ENCODE measurements around the gene TMEM151A. TPM values are rescaled to one million over a fixed set of nuclear protein-coding genes. Genes with fewer than 3 reads are reported as not detected.

The TMEM151A gene
- total RNA-seq, 4 donors from 2014 or later: not detected

GRCh38 chr11:66268244-66268951 is 23.3 kb upstream of the TMEM151A start, which contains the start of gene RAB1B:
Gene RAB1B, plus strand, starts transcription at chr11:66268639. Its CDS starts 41 bp downstream, at chr11:66268680.
- TF ChIP-seq POLR2A (IDR thresholded peaks at IDR 0.05) (peak; percentile 67 to 74), CTCF (IDR thresholded peaks at IDR 0.05 in 4 of 5, conservative IDR thresholded peaks at IDR 0.05 in 1 of 5) (no peak)
- Histone ChIP-seq H3K4me3 (peak within 1 kb of the TSS; percentile 79 to 99 (median 86)), H3K27ac (peak within 1 kb of the TSS; percentile 92 to 99 (median 96)), H3K4me1 (peaks cover 19 to 27% of the 10 kb centered on the region in 2 donors), H3K36me3 (peaks cover 0 to 23% of the 10 kb centered on the region in 2 donors), H3K27me3 (no peaks in the 10 kb centered on the region), H3K9me3 (no peaks in the 10 kb centered on the region)
- in situ Hi-C loops (cut with MboI; ENCODE audit: low sequenced_read_pairs in 4 of 4): no loop called here
- ATAC-seq (peak; percentile 84), DNase-seq (peak; percentile 100)
- intact Hi-C loops (cut with DNase I; ENCODE audit: low total_unique reads): loop anchor here (1.0 to 5.0 kb wide), 4 partner anchors 21 to 410 kb away; partner anchors contain the start of genes CFL1, RIN1, SF3B2 and YIF1A

- Histone ChIP-seq H3K27ac (peak overlapping the region; percentile 92 to 99 (median 96)), H3K36me3 (peaks cover 0 to 28% of the 10 kb centered on the region in 2 donors), H3K4me3 (peak overlapping the region; percentile 79 to 99 (median 86)), H3K9me3 (no peaks in the 10 kb centered on the region), H3K4me1 (peaks cover 19 to 27% of the 10 kb centered on the region in 2 donors), H3K27me3 (no peaks in the 10 kb centered on the region)
- ATAC-seq (peak in 1 of 2 donors; percentile 1), DNase-seq (no peak)
- TF ChIP-seq CTCF (IDR thresholded peaks at IDR 0.05 in 4 of 5, conservative IDR thresholded peaks at IDR 0.05 in 1 of 5) (no peak), POLR2A (IDR thresholded peaks at IDR 0.05) (no peak)
- intact Hi-C loops (cut with DNase I; ENCODE audit: low total_unique reads): loop anchor here (1.0 to 5.0 kb wide), 4 partner anchors 20 to 411 kb away; partner anchors contain the start of genes CFL1, RIN1, SF3B2 and YIF1A
- in situ Hi-C loops (cut with MboI; ENCODE audit: low sequenced_read_pairs in 4 of 4): no loop called here
Measured at GRCh38 chr11:66268952-66269905, 22.5 kb upstream of the TMEM151A start.

GRCh38 chr11:66271816-66272215 is 19.9 kb upstream of the TMEM151A start:
- no peak for TF ChIP-seq CTCF (IDR thresholded peaks at IDR 0.05 in 4 of 5, conservative IDR thresholded peaks at IDR 0.05 in 1 of 5)
- TF ChIP-seq POLR2A (IDR thresholded peaks at IDR 0.05): no peak
- intact Hi-C loops (cut with DNase I; ENCODE audit: low total_unique reads) (no loop called here), in situ Hi-C loops (cut with MboI; ENCODE audit: low sequenced_read_pairs in 4 of 4) (no loop called here)
- Histone ChIP-seq H3K9me3 (no peaks in the 10 kb centered on the region), H3K4me3 (no peak overlapping the region), H3K4me1 (peaks cover 18 to 22% of the 10 kb centered on the region in 2 donors), H3K27ac (no peak overlapping the region), H3K36me3 (peaks cover 0 to 49% of the 10 kb centered on the region in 2 donors), H3K27me3 (no peaks in the 10 kb centered on the region)
- no peak for ATAC-seq
- no peak for DNase-seq

GRCh38 chr11:66272596-66272995 is 19.1 kb upstream of the TMEM151A start:
- no peak overlapping the region for H3K4me3 ChIP-seq
- no peak for ATAC-seq
- in situ Hi-C loops (cut with MboI; ENCODE audit: low sequenced_read_pairs in 4 of 4): no loop called here
- peaks cover 0 to 49% of the 10 kb centered on the region in 2 donors for H3K36me3 ChIP-seq
- no peaks in the 10 kb centered on the region for H3K9me3 ChIP-seq
- H3K27me3 ChIP-seq: no peaks in the 10 kb centered on the region
- DNase-seq: no peak
- no peak for TF ChIP-seq POLR2A (IDR thresholded peaks at IDR 0.05)
- TF ChIP-seq CTCF (IDR thresholded peaks at IDR 0.05 in 4 of 5, conservative IDR thresholded peaks at IDR 0.05 in 1 of 5): no peak
- H3K4me1 ChIP-seq: peaks cover 17% of the 10 kb centered on the region in 2 donors
- H3K27ac ChIP-seq: no peak overlapping the region
- intact Hi-C loops (cut with DNase I; ENCODE audit: low total_unique reads): no loop called here

Measured in gastrocnemius medialis (tissue), 4 donors.